Vagina (tissue), 2 donors: ENCODE measurements around the gene PEG3. TPM values are rescaled to one million over a fixed set of nuclear protein-coding genes. Genes with fewer than 3 reads are reported as not detected.

Experiments used
- DNase-seq, 2 donors: peaks; one replicate each; pipeline ENCODE4 v3.0.0-alpha.2; 2017; ENCODE audit errors: extremely low spot score in 2 of 2
- H3K27ac ChIP-seq: fragments of 200-600 bp; sonication (generic); one replicate; pipeline ENCODE4 v1.5.1; 2019
- H3K27me3 ChIP-seq: fragments of 200-600 bp; sonication (generic); one replicate; pipeline ENCODE4 v1.5.1; 2019
- H3K36me3 ChIP-seq, 2 donors: fragments of 200-600 bp; sonication (generic); one replicate each; pipeline ENCODE4 v1.5.1; 2017 to 2019
- H3K4me1 ChIP-seq: fragments of 200-600 bp; sonication (generic); one replicate; pipeline ENCODE4 v1.5.1; 2019
- H3K4me3 ChIP-seq, 2 donors: fragments of 200-600 bp; sonication (generic); 1 replicate in 1 of 2; 2 replicates in 1 of 2; pipeline ENCODE4 v1.5.1; 2016 to 2019
- H3K9me3 ChIP-seq: fragments of 200-600 bp; sonication (generic); one replicate; pipeline ENCODE4 v1.5.1; 2019
- CTCF ChIP-seq, 3 experiments: fragments of 450-650 bp in 2 of 3; fragments of 200-600 bp in 1 of 3; sonication (generic) in 1 of 3; IDR thresholded peaks; one replicate each; pipeline ENCODE4 v1.5.1; 2017 to 2019; ENCODE audit warnings: antibody characterized with exemption in 3 of 3, mild to moderate bottlenecking in 2 of 3, moderate library complexity in 2 of 3
- POLR2A ChIP-seq, 2 donors: fragments of 450-650 bp; IDR thresholded peaks; one replicate each; pipeline ENCODE4 v1.6.1; 2017; ENCODE audit warnings: antibody characterized with exemption in 2 of 2, mild to moderate bottlenecking in 2 of 2, moderate library complexity in 2 of 2
- POLR2AphosphoS5 ChIP-seq, 2 donors: sonication (generic); formaldehyde crosslinking; IDR thresholded peaks; one replicate each; pipeline ENCODE4 v1.9.0; 2017; ENCODE audit warnings: antibody characterized with exemption in 2 of 2, mild to moderate bottlenecking in 2 of 2, low read depth in 1 of 2; ENCODE audit not compliant: insufficient read depth in 1 of 2
- intact Hi-C: fragments of 100-400 bp; cut with DNase I; formaldehyde crosslinking; loops from one replicate; pipeline ENCODE4 v1.15.1; 2023
- total RNA-seq: library from RNA; depleted of rRNA; stranded (reverse); fragments of >200 nt; gene quantifications from one replicate; pipeline ENCODE4 v1.2.3, GENCODE V29; 2016

Gene PEG3
- total RNA-seq, 1 donor from 2014 or later, result 15.2 TPM

DNA sequence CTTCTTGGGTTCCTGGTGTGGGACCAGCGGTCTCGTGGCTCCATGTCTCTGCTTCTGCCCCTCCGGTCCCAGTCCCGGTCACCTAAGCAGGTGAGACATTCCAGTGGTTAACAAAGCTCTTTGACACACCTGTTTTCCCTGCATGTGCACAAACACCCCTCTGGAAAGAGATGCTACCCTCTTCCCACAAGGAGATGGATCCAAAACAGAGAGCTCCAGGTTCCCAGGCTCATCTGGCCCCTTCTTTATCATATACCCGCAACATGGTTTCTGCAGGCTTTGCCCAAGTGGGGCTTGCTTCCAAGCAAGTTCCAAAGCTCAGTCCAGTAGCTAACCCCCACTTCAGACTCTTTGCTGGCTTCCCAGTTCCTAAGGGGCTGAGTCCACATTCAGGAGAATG, 17.8 kb downstream of the PEG3 start:
- Histone ChIP-seq H3K4me1 (no peaks in the 10 kb centered on the region), H3K4me3 (no peak overlapping the region), H3K36me3 (peaks cover 0 to 9% of the 10 kb centered on the region in 2 donors), H3K27me3 (no peaks in the 10 kb centered on the region), H3K9me3 (no peaks in the 10 kb centered on the region), H3K27ac (no peak overlapping the region)
- no peak for DNase-seq
- TF ChIP-seq CTCF (IDR thresholded peaks at IDR 0.05), result no peak
- no peak for TF ChIP-seq POLR2A (IDR thresholded peaks at IDR 0.05)
- no peak for TF ChIP-seq POLR2AphosphoS5 (IDR thresholded peaks at IDR 0.05; ENCODE audit: insufficient read depth in 1 of 2, low read depth in 1 of 2)
- intact Hi-C loops, result no loop called here

GRCh38 chr19:56821675-56822074, 18.9 kb downstream of the PEG3 start:
- TF ChIP-seq CTCF (IDR thresholded peaks at IDR 0.05) (no peak), POLR2AphosphoS5 (IDR thresholded peaks at IDR 0.05; ENCODE audit: insufficient read depth in 1 of 2, low read depth in 1 of 2) (no peak), POLR2A (IDR thresholded peaks at IDR 0.05) (no peak)
- peaks cover 0 to 14% of the 10 kb centered on the region in 2 donors for H3K36me3 ChIP-seq
- H3K27ac ChIP-seq, result no peak overlapping the region
- H3K27me3 ChIP-seq, result no peaks in the 10 kb centered on the region
- intact Hi-C loops, result no loop called here
- no peaks in the 10 kb centered on the region for H3K4me1 ChIP-seq
- DNase-seq, result no peak
- no peak overlapping the region for H3K4me3 ChIP-seq
- no peaks in the 10 kb centered on the region for H3K9me3 ChIP-seq

DNA sequence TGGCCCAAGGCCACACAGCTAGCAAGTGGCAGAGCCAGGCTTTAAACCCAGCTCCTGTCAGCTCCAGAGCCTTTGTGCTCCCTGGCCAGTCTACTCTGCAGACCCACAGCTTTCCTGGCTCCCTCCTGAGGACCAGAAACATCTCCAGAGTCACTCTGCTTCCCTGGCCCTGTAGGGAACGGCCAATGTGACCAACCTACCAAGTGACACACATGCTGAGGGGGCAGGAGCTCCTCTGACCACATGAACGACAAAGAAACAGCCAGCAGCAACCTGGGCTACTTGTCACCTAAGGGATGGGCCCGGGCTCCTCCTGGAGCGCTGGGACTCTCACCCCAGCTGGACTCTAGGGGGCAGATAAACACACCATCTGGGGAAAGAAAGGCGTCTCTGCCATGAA, 19.3 kb downstream of the PEG3 start:
- Histone ChIP-seq H3K4me3 (no peak overlapping the region), H3K27ac (no peak overlapping the region), H3K27me3 (no peaks in the 10 kb centered on the region), H3K36me3 (peaks cover 0 to 15% of the 10 kb centered on the region in 2 donors), H3K4me1 (no peaks in the 10 kb centered on the region), H3K9me3 (no peaks in the 10 kb centered on the region)
- TF ChIP-seq POLR2AphosphoS5 (IDR thresholded peaks at IDR 0.05; ENCODE audit: insufficient read depth in 1 of 2, low read depth in 1 of 2) (no peak), CTCF (IDR thresholded peaks at IDR 0.05) (no peak), POLR2A (IDR thresholded peaks at IDR 0.05) (no peak)
- intact Hi-C loops, result no loop called here
- DNase-seq, result no peak

- H3K4me3 ChIP-seq, result no peak overlapping the region
- intact Hi-C loops, result no loop called here
- H3K9me3 ChIP-seq, result no peaks in the 10 kb centered on the region
- H3K36me3 ChIP-seq, result peaks cover 0 to 15% of the 10 kb centered on the region in 2 donors
- no peaks in the 10 kb centered on the region for H3K27me3 ChIP-seq
- H3K27ac ChIP-seq, result no peak overlapping the region
- H3K4me1 ChIP-seq, result no peaks in the 10 kb centered on the region
- DNase-seq, result no peak
- TF ChIP-seq POLR2A (IDR thresholded peaks at IDR 0.05) (no peak), CTCF (IDR thresholded peaks at IDR 0.05) (no peak), POLR2AphosphoS5 (IDR thresholded peaks at IDR 0.05; ENCODE audit: insufficient read depth in 1 of 2, low read depth in 1 of 2) (no peak)
These were observed 21.4 kb downstream of the PEG3 start for GRCh38 chr19:56819166-56819565.

DNA sequence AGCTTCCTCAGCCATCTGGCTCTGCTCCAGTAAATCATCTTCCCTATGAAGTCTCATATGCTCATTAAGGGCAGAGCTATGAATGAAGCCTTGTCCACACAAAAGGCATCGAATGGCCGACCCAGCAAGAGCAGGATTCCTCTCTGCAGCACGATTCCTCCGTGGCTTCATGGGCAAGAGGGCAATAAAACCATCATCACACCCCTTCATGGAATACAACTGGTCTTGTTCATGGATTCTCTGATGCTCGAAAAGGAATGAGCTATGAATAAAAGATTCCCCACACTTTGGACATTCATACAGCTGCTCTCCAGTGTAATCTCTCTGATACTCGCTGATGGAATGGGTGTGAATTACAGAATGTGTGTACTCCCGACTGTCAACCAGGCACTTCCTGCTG, 25.9 kb downstream of the PEG3 start:
- intact Hi-C loops, result no loop called here
- Histone ChIP-seq H3K27ac (no peak overlapping the region), H3K27me3 (no peaks in the 10 kb centered on the region), H3K4me1 (no peaks in the 10 kb centered on the region), H3K4me3 (no peak overlapping the region), H3K36me3 (peaks cover 0 to 5% of the 10 kb centered on the region in 2 donors), H3K9me3 (no peaks in the 10 kb centered on the region)
- no peak for DNase-seq
- TF ChIP-seq POLR2AphosphoS5 (IDR thresholded peaks at IDR 0.05; ENCODE audit: insufficient read depth in 1 of 2, low read depth in 1 of 2) (no peak), POLR2A (IDR thresholded peaks at IDR 0.05) (no peak), CTCF (IDR thresholded peaks at IDR 0.05) (no peak)
